Neural progenitor cell (in vitro differentiated cells): ENCODE results near the gene WWOX. TPM values are rescaled to one million over a fixed set of nuclear protein-coding genes. Genes with fewer than 3 reads are reported as not detected.

Source experiments
- DNase-seq: peaks from one replicate; pipeline ENCODE4 v3.0.0-alpha.2; 2016; ENCODE audit warnings: low spot score
- H2AFZ ChIP-seq: fragments of 200-600 bp; sonication (generic); replicated peaks from 2 replicates; pipeline ENCODE4 v1.6.1; 2016; ENCODE audit warnings: antibody characterized with exemption
- H3F3A ChIP-seq: fragments of 200-600 bp; sonication (generic); 2 replicates; pipeline ENCODE4 v1.6.1; 2016; ENCODE audit warnings: antibody characterized with exemption, low read depth
- H3K27ac ChIP-seq: fragments of 200-600 bp; sonication (generic); 2 replicates; pipeline ENCODE4 v1.5.1; 2016; ENCODE audit warnings: mild to moderate bottlenecking
- H3K27me3 ChIP-seq: fragments of 200-600 bp; sonication (generic); 2 replicates; pipeline ENCODE4 v1.6.1; 2016; ENCODE audit warnings: mild to moderate bottlenecking, moderate library complexity
- H3K36me3 ChIP-seq: fragments of 200-600 bp; sonication (generic); 2 replicates; pipeline ENCODE4 v1.5.1; 2016
- H3K4me1 ChIP-seq: fragments of 200-600 bp; sonication (generic); 2 replicates; pipeline ENCODE4 v1.6.1; 2016; ENCODE audit warnings: mixed run types
- H3K4me2 ChIP-seq: fragments of 200-600 bp; sonication (generic); 2 replicates; pipeline ENCODE4 v1.6.1; 2016
- H3K4me3 ChIP-seq: fragments of 200-600 bp; sonication (generic); 2 replicates; pipeline ENCODE4 v1.5.1; 2016
- H3K79me2 ChIP-seq: fragments of 200-600 bp; sonication (generic); 2 replicates; pipeline ENCODE4 v1.6.1; 2016; ENCODE audit warnings: low read depth
- H3K9ac ChIP-seq: fragments of 200-600 bp; sonication (generic); 2 replicates; pipeline ENCODE4 v1.6.1; 2016
- H3K9me3 ChIP-seq: fragments of 200-600 bp; sonication (generic); 2 replicates; pipeline ENCODE4 v1.5.1; 2016; ENCODE audit warnings: low read depth
- H4K20me1 ChIP-seq: fragments of 200-600 bp; sonication (generic); 2 replicates; pipeline ENCODE4 v1.6.1; 2016; ENCODE audit warnings: low read depth
- H3K27ac Mint-ChIP-seq: 3 replicates; pipeline ENCODE4 v1.8.0; 2021; ENCODE audit warnings: mixed read lengths
- H3K27me3 Mint-ChIP-seq: 2 replicates; pipeline ENCODE4 v1.8.0; 2022; ENCODE audit warnings: low read depth, mild to moderate bottlenecking, inconsistent platforms, moderate library complexity, mixed read lengths; ENCODE audit not compliant: insufficient read depth
- H3K36me3 Mint-ChIP-seq: 3 replicates; pipeline ENCODE4 v1.8.0; 2021; ENCODE audit warnings: mixed read lengths
- H3K4me1 Mint-ChIP-seq: 3 replicates; pipeline ENCODE4 v1.8.0; 2021; ENCODE audit warnings: mixed read lengths
- H3K4me3 Mint-ChIP-seq: 3 replicates; pipeline ENCODE4 v1.8.0; 2021; ENCODE audit warnings: mild to moderate bottlenecking, moderate library complexity, mixed read lengths
- H3K9me3 Mint-ChIP-seq: 3 replicates; pipeline ENCODE4 v1.8.0; 2020; ENCODE audit warnings: mixed read lengths
- CTCF ChIP-seq: fragments of 200-600 bp; sonication (generic); IDR thresholded peaks from 2 replicates; pipeline ENCODE4 v1.5.1; 2017; ENCODE audit warnings: antibody characterized with exemption, mild to moderate bottlenecking
- EZH2 ChIP-seq: fragments of 200-600 bp; sonication (generic); IDR thresholded peaks from 2 replicates; pipeline ENCODE4 v1.6.1; 2017; ENCODE audit warnings: antibody characterized with exemption, mild to moderate bottlenecking, moderate library complexity
- EZH2phosphoT487 ChIP-seq: fragments of 200-600 bp; sonication (generic); IDR thresholded peaks from 2 replicates; pipeline ENCODE4 v1.6.1; 2017; ENCODE audit warnings: antibody characterized with exemption
- total RNA-seq: library from RNA; depleted of rRNA; stranded (reverse); fragments of >200 nt; gene quantifications from 2 replicates; pipeline ENCODE4 v1.2.3, GENCODE V29; 2015; ENCODE audit warnings: low replicate concordance

WWOX gene
- total RNA-seq, 1 donor from 2014 or later, result 63.7 TPM

DNA sequence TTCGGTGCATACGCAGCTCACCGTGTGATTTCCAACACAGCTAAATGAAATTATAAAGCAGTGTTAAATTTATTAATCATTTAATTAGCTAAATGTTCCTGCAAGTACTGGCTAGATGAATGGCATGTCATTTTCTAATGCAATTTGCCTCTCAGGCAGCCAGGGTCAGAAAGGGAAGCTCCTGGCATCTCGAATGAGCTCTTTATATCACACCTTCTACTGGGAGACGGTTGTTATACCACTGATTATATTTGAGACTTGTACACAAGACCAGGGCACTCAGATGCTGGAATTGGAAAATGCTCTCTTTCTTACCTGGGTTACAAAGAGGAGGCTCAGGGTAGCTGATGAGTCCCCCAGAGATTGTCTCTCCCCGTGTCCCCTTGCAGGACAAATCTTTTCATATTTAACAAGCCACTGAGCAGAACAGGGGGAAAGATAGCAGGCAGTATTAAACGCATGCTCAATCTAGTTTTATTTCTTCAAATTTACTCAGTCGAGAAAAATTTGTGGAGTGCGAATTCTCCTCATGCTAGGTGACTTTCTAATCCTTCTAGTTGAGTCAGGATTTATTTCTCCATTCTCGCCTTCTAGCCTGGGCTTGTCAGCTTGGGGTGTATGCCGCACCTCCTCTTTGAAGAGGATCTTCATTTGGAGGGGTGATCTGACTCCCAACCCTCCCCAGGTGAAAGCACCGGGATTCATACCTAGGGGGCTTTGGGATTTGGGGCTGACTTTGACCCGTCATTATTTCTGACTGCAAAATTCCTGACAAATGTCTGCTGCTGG, 1060.0 kb downstream of the WWOX start:
- Mint-ChIP-seq H3K36me3 (no peaks in the 10 kb centered on the region), H3K27ac (no peak overlapping the region), H3K27me3 (peaks cover 4% of the 10 kb centered on the region), H3K4me1 (peaks cover 42% of the 10 kb centered on the region), H3K9me3 (no peaks in the 10 kb centered on the region), H3K4me3 (no peak overlapping the region)
- Histone ChIP-seq H2AFZ (no peak overlapping the region), H3K27me3 (no peaks in the 10 kb centered on the region), H3K4me3 (no peak overlapping the region), H3K27ac (no peak overlapping the region), H3K9ac (no peak overlapping the region), H3K4me2 (no peak overlapping the region), H3F3A (peaks cover 9% of the 10 kb centered on the region), H3K79me2 (no peaks in the 10 kb centered on the region), H3K4me1 (peaks cover 29% of the 10 kb centered on the region), H3K9me3 (no peaks in the 10 kb centered on the region), H4K20me1 (no peaks in the 10 kb centered on the region), H3K36me3 (no peaks in the 10 kb centered on the region)
- no peak for DNase-seq
- TF ChIP-seq CTCF (no peak), EZH2 (no peak), EZH2phosphoT487 (no peak)

GRCh38 chr16:79162977-79163376, 1063.5 kb downstream of the WWOX start:
- peaks cover 4% of the 10 kb centered on the region for H3K27me3 Mint-ChIP-seq
- Histone ChIP-seq H3K9ac (no peak overlapping the region), H3K4me3 (no peak overlapping the region), H4K20me1 (no peaks in the 10 kb centered on the region), H3K79me2 (no peaks in the 10 kb centered on the region), H2AFZ (no peak overlapping the region), H3K27ac (no peak overlapping the region), H3K9me3 (no peaks in the 10 kb centered on the region), H3K27me3 (no peaks in the 10 kb centered on the region), H3K36me3 (no peaks in the 10 kb centered on the region), H3F3A (peaks cover 9% of the 10 kb centered on the region), H3K4me1 (peaks cover 33% of the 10 kb centered on the region), H3K4me2 (no peak overlapping the region)
- no peak overlapping the region for H3K4me3 Mint-ChIP-seq
- no peak for TF ChIP-seq CTCF
- TF ChIP-seq EZH2, result no peak
- TF ChIP-seq EZH2phosphoT487, result no peak
- peaks cover 45% of the 10 kb centered on the region for H3K4me1 Mint-ChIP-seq
- H3K27ac Mint-ChIP-seq, result no peak overlapping the region
- H3K36me3 Mint-ChIP-seq, result peaks cover 1% of the 10 kb centered on the region
- no peak for DNase-seq
- H3K9me3 Mint-ChIP-seq, result peaks cover 8% of the 10 kb centered on the region

GRCh38 chr16:79163691-79164387, 1064.4 kb downstream of the WWOX start:
- peaks cover 26% of the 10 kb centered on the region for H3K4me1 ChIP-seq
- H3K36me3 Mint-ChIP-seq, result peaks cover 1% of the 10 kb centered on the region
- H3F3A ChIP-seq, result peaks cover 8% of the 10 kb centered on the region
- no peak overlapping the region for H3K27ac Mint-ChIP-seq
- no peak overlapping the region for H2AFZ ChIP-seq
- H3K9me3 Mint-ChIP-seq, result peaks cover 12% of the 10 kb centered on the region
- H3K27ac ChIP-seq, result no peak overlapping the region
- peaks cover 39% of the 10 kb centered on the region for H3K4me1 Mint-ChIP-seq
- H3K4me2 ChIP-seq, result no peak overlapping the region
- no peak overlapping the region for H3K4me3 ChIP-seq
- H3K9me3 ChIP-seq, result no peaks in the 10 kb centered on the region
- no peaks in the 10 kb centered on the region for H3K79me2 ChIP-seq
- no peak for TF ChIP-seq CTCF
- no peak for TF ChIP-seq EZH2
- TF ChIP-seq EZH2phosphoT487, result no peak
- no peak overlapping the region for H3K4me3 Mint-ChIP-seq
- no peaks in the 10 kb centered on the region for H3K27me3 ChIP-seq
- no peaks in the 10 kb centered on the region for H3K36me3 ChIP-seq
- no peaks in the 10 kb centered on the region for H4K20me1 ChIP-seq
- DNase-seq, result no peak
- H3K27me3 Mint-ChIP-seq, result peaks cover 4% of the 10 kb centered on the region
- H3K9ac ChIP-seq, result no peak overlapping the region
